Activated CD4-positive, CD25-positive, alpha-beta regulatory T cell (primary cell): ENCODE data around the gene ZNF722.
"Not testable (repeated sequence)": the region's sequence is repeated elsewhere in the genome, so short reads cannot be mapped to it uniquely, and the experiment has no call there.

ENCODE experiments used
- DNase-seq, 4 experiments: peaks; one replicate each; lab custom pipeline; 2025; lab: John Stamatoyannopoulos, UW

Gene ZNF722

GRCh38 chr7:63998549-63998948 is at the start of gene ZNF722:
Gene ZNF722 (plus strand): TSS chr7:63998849. CDS start chr7:63998962, 113 bp downstream.
- DNase-seq = no peak

- DNase-seq = no peak
Measured at GRCh38 chr7:63953181-63953580, 45.5 kb upstream of the ZNF722 start.

- DNase-seq = no peak
Measured at GRCh38 chr7:63968629-63969028, 30.0 kb upstream of the ZNF722 start.

- DNase-seq = not testable (repeated sequence)
Measured at GRCh38 chr7:64015496-64015895, 16.8 kb downstream of the ZNF722 start.

GRCh38 chr7:64035388-64035787 is 36.7 kb downstream of the ZNF722 start:
- DNase-seq = no peak

GRCh38 chr7:64037095-64037494 is 38.4 kb downstream of the ZNF722 start:
- no peak for DNase-seq

- DNase-seq = no peak
Measured at GRCh38 chr7:64045301-64046040, 46.8 kb downstream of the ZNF722 start, which contains the start of gene ZNF727. Gene ZNF727 (plus strand): TSS chr7:64045434. CDS start chr7:64045622, 188 bp downstream.

GRCh38 chr7:64046041-64046389 is 47.4 kb downstream of the ZNF722 start:
- no peak for DNase-seq
